Femur (tissue), 1 donor: ENCODE data around the gene ERGIC1.

Source experiments
- DNase-seq: peaks from one replicate; pipeline ENCODE4 v3.0.0-alpha.2; 2017

ERGIC1 gene

GRCh38 chr5:172866802-172867748 is 33.0 kb downstream of the ERGIC1 start:
- DNase-seq = peak; percentile 54

- no peak for DNase-seq
Measured at GRCh38 chr5:172867761-172868435, 33.8 kb downstream of the ERGIC1 start.

- DNase-seq = no peak
Measured at GRCh38 chr5:172868436-172868923, 34.4 kb downstream of the ERGIC1 start.

GRCh38 chr5:172868924-172869591 is 35.0 kb downstream of the ERGIC1 start:
- peak; percentile 77 for DNase-seq

- DNase-seq = no peak
Measured at GRCh38 chr5:172869691-172870090, 35.6 kb downstream of the ERGIC1 start.

- peak; percentile 77 for DNase-seq
Measured at GRCh38 chr5:172870291-172870714, 36.3 kb downstream of the ERGIC1 start.

- DNase-seq = peak; percentile 32
Measured at GRCh38 chr5:172870715-172871461, 36.8 kb downstream of the ERGIC1 start.

GRCh38 chr5:172871536-172871935 is 37.5 kb downstream of the ERGIC1 start:
- no peak for DNase-seq

- DNase-seq = no peak
Measured at GRCh38 chr5:172871982-172872381, 37.9 kb downstream of the ERGIC1 start.

GRCh38 chr5:172872997-172873491 is 39.0 kb downstream of the ERGIC1 start:
- DNase-seq = peak; percentile 93

- no peak for DNase-seq
Measured at GRCh38 chr5:172873513-172873912, 39.5 kb downstream of the ERGIC1 start.

- no peak for DNase-seq
Measured at GRCh38 chr5:172874647-172875504, 40.8 kb downstream of the ERGIC1 start.

GRCh38 chr5:172875505-172876279 is 41.6 kb downstream of the ERGIC1 start:
- DNase-seq = no peak

GRCh38 chr5:172876578-172876977 is 42.5 kb downstream of the ERGIC1 start:
- no peak for DNase-seq

- no peak for DNase-seq
Measured at GRCh38 chr5:172877466-172878260, 43.6 kb downstream of the ERGIC1 start.

GRCh38 chr5:172878585-172878932 is 44.5 kb downstream of the ERGIC1 start:
- no peak for DNase-seq

- DNase-seq = peak; percentile 75
Measured at GRCh38 chr5:172878933-172879752, 45.1 kb downstream of the ERGIC1 start.

GRCh38 chr5:172881691-172882370 is 47.8 kb downstream of the ERGIC1 start:
- DNase-seq = no peak
